ENCODE results near the gene BCL2L1. TPM values are rescaled to one million over a fixed set of nuclear protein-coding genes. Genes with fewer than 3 reads are reported as not detected.
A peak's percentile ranks its signal among the peaks of the same experiment; 100 is the strongest.

Gene BCL2L1
- total RNA-seq, 1 experiment from 2014 or later: 226 TPM

GRCh38 chr20:31678389-31679356 lies 44.0 kb downstream of the BCL2L1 start:
- Histone ChIP-seq H3K36me3 (ENCODE audit: control insufficient read depth in 1 of 2, insufficient read depth in 2 of 2, low read length in 2 of 2) (peaks cover 3 to 48% of the 10 kb centered on the region in 2 experiments; a peak in 3 of 4 replicates), H3K9ac (ENCODE audit: low read length) (peak overlapping the region; percentile 37), H3K4me3 (replicated peaks in 1 of 2; ENCODE audit: low read depth in 1 of 2, low read length in 2 of 2) (no peak overlapping the region), H3K4me2 (ENCODE audit: low read length) (peak overlapping the region; percentile 54), H3K9me2 (ENCODE audit: insufficient read depth) (no peaks in the 10 kb centered on the region), H3K4me1 (ENCODE audit: control insufficient read depth in 1 of 2, insufficient read depth in 2 of 2, low read length in 2 of 2) (peaks cover 73 to 98% of the 10 kb centered on the region in 2 experiments), H3K27ac (ENCODE audit: low read depth, low read length) (peak overlapping the region; percentile 79), H3K79me2 (ENCODE audit: insufficient read depth, low read length) (peaks cover 99% of the 10 kb centered on the region), H4K20me1 (ENCODE audit: insufficient read depth) (no peaks in the 10 kb centered on the region), H2AFZ (ENCODE audit: low read depth, low read length, poor library complexity, severe bottlenecking) (no peak overlapping the region), H3K27me3 (ENCODE audit: insufficient read depth, low read length) (no peaks in the 10 kb centered on the region), H3K9me3 (ENCODE audit: control insufficient read depth in 1 of 2, insufficient read depth in 1 of 2, low read depth in 1 of 2, low read length in 2 of 2) (no peaks in the 10 kb centered on the region)
- DNase-seq (ENCODE audit: low read depth, low spot score) (no peak), ATAC-seq (peak; percentile 63)
- intact Hi-C loops (cut with micrococcal nuclease): no loop called here
- TF ChIP-seq RAD21 (IDR thresholded peaks at IDR 0.05; ENCODE audit: low read depth): no peak
- TF ChIP-seq POLR2AphosphoS5 (IDR thresholded peaks at IDR 0.05; ENCODE audit: low read depth, low read length): peak; percentile 2; the same call in 1 of the 2 replicates
- BruUV-seq (replicated peaks): TSS peak; percentile 3
- ChIA-PET CTCF (interaction anchor here (2.0 kb wide), 1 partner anchor 45 kb away, joined by 4 read pairs; no protein-coding TSS in a partner anchor), RAD21 (ENCODE audit: low non-redundant PET in 1 of 2, low total read pairs in 2 of 2, uncharacterized antibody in 2 of 2, unreplicated experiment in 2 of 2) (no interaction called here), POLR2A (no interaction called here)

DNA sequence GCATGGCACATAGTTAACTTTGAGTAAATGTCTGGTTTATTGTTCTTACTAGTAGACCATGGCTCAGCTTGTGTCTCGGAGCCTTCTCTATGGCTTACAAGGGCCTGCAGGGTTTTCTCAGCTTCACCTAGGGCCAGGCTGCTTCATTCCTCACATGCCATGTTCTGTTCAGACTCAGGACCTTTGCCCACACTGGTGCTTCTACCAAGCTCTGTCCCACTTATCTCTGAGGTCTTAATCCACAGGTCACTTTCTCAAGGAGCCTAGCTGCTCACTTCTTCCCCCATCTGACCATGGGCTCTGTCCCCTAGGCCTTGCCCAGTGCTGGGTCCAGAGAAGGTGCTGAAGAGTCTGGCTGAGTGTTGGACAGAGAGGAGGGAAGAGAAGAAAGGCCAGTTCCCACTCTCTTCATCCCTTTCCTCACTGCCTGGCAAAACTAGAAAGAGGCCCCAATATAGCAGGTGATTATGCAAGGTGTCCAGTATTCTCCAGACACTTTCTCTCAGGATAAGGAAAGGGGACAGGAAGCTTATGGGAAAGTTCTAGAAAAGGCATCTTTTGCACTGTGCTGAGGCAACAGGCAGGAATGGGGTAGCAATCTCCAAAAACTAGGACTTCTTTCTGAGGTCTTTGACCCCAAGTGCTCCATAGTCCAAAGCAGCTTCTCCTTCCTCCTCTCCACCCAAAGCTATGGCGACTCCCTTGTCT lies 45.0 kb downstream of the BCL2L1 start:
- ATAC-seq (no peak), DNase-seq (ENCODE audit: low read depth, low spot score) (no peak)
- Histone ChIP-seq H3K4me2 (ENCODE audit: low read length) (peak overlapping the region; percentile 2; the same call in 1 of the 2 replicates), H2AFZ (ENCODE audit: low read depth, low read length, poor library complexity, severe bottlenecking) (no peak overlapping the region), H3K27ac (ENCODE audit: low read depth, low read length) (peak overlapping the region; percentile 79), H3K36me3 (ENCODE audit: control insufficient read depth in 1 of 2, insufficient read depth in 2 of 2, low read length in 2 of 2) (peaks cover 3 to 50% of the 10 kb centered on the region in 2 experiments; a peak in 2 of 4 replicates), H3K79me2 (ENCODE audit: insufficient read depth, low read length) (peaks cover 99% of the 10 kb centered on the region), H3K4me1 (ENCODE audit: control insufficient read depth in 1 of 2, insufficient read depth in 2 of 2, low read length in 2 of 2) (peaks cover 75 to 99% of the 10 kb centered on the region in 2 experiments), H3K4me3 (replicated peaks in 1 of 2; ENCODE audit: low read depth in 1 of 2, low read length in 2 of 2) (no peak overlapping the region), H3K9ac (ENCODE audit: low read length) (peak overlapping the region; percentile 37; the same call in 1 of the 2 replicates), H3K9me3 (ENCODE audit: control insufficient read depth in 1 of 2, insufficient read depth in 1 of 2, low read depth in 1 of 2, low read length in 2 of 2) (no peaks in the 10 kb centered on the region), H3K9me2 (ENCODE audit: insufficient read depth) (no peaks in the 10 kb centered on the region), H3K27me3 (ENCODE audit: insufficient read depth, low read length) (no peaks in the 10 kb centered on the region), H4K20me1 (ENCODE audit: insufficient read depth) (no peaks in the 10 kb centered on the region)
- CTCF ChIA-PET: interaction anchor here (2.0 kb wide), 1 partner anchor 46 kb away, joined by 4 read pairs; no protein-coding TSS in a partner anchor
- intact Hi-C loops (cut with micrococcal nuclease): no loop called here
- RAD21 ChIA-PET (ENCODE audit: low non-redundant PET in 1 of 2, low total read pairs in 2 of 2, uncharacterized antibody in 2 of 2, unreplicated experiment in 2 of 2): no interaction called here
- BruUV-seq (replicated peaks): no TSS peak
- POLR2A ChIA-PET: interaction anchor here (0.9 to 1.0 kb wide), 2 partner anchors 19 to 46 kb away, joined by 3 read pairs; no protein-coding TSS in a partner anchor
- TF ChIP-seq, protein P1, sequence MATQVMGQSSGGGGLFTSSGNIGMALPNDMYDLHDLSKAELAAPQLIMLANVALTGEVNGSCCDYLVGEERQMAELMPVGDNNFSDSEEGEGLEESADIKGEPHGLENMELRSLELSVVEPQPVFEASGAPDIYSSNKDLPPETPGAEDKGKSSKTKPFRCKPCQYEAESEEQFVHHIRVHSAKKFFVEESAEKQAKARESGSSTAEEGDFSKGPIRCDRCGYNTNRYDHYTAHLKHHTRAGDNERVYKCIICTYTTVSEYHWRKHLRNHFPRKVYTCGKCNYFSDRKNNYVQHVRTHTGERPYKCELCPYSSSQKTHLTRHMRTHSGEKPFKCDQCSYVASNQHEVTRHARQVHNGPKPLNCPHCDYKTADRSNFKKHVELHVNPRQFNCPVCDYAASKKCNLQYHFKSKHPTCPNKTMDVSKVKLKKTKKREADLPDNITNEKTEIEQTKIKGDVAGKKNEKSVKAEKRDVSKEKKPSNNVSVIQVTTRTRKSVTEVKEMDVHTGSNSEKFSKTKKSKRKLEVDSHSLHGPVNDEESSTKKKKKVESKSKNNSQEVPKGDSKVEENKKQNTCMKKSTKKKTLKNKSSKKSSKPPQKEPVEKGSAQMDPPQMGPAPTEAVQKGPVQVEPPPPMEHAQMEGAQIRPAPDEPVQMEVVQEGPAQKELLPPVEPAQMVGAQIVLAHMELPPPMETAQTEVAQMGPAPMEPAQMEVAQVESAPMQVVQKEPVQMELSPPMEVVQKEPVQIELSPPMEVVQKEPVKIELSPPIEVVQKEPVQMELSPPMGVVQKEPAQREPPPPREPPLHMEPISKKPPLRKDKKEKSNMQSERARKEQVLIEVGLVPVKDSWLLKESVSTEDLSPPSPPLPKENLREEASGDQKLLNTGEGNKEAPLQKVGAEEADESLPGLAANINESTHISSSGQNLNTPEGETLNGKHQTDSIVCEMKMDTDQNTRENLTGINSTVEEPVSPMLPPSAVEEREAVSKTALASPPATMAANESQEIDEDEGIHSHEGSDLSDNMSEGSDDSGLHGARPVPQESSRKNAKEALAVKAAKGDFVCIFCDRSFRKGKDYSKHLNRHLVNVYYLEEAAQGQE (IDR thresholded peaks at IDR 0.05; ENCODE audit: low read depth): no peak
- TF ChIP-seq POLR2A (IDR thresholded peaks at IDR 0.05; ENCODE audit: borderline replicate concordance, extremely low read depth, insufficient read depth, insufficient read length): no peak
- TF ChIP-seq YY1 (IDR thresholded peaks at IDR 0.05; ENCODE audit: extremely low read depth, insufficient replicate concordance, low read depth, low read length): no peak
- no peak for TF ChIP-seq SIN3A (IDR thresholded peaks at IDR 0.05; ENCODE audit: low read depth)
- no peak for TF ChIP-seq CBX3 (IDR thresholded peaks at IDR 0.05; ENCODE audit: low read depth)
- no peak for TF ChIP-seq ZNF274 (IDR thresholded peaks at IDR 0.05; ENCODE audit: low read depth, low read length)
- no peak for TF ChIP-seq CEBPB (IDR thresholded peaks at IDR 0.05; ENCODE audit: low read depth)
- no peak for TF ChIP-seq TCF7L2 (IDR thresholded peaks at IDR 0.05; ENCODE audit: borderline replicate concordance, extremely low read depth, insufficient read depth, insufficient read length)
- no peak for TF ChIP-seq FOSL1 (IDR thresholded peaks at IDR 0.05; ENCODE audit: low read depth)
- TF ChIP-seq ZFX (IDR thresholded peaks at IDR 0.05): no peak
- no peak for TF ChIP-seq SP1 (IDR thresholded peaks at IDR 0.05; ENCODE audit: low read depth)

All from HCT116 (cell line).